K562 (cell line): ENCODE results near the gene CDC14B. TPM values are rescaled to one million over a fixed set of nuclear protein-coding genes. Genes with fewer than 3 reads are reported as not detected.

Experiments used
- ATAC-seq: fragments of 200-7000 bp; cut with Tn5 transposase; 3 replicates; pipeline ENCODE4 v1.9.1; 2020; ENCODE audit warnings: moderate library complexity
- BruUV-seq: library from RNA; stranded (reverse); fragments of 400-500 nt; replicated peaks from 2 replicates; lab custom pipeline; 2021; lab: Mats Ljungman, UMichigan
- CTCF ChIA-PET: fragments of 300-600 bp; formaldehyde crosslinking; extraction: SDS; loops from one replicate; lab custom pipeline; 2021; ENCODE audit warnings: low intra/inter-chr PET ratio; lab: Yijun Ruan, JAX
- POLR2A ChIA-PET: fragments of 300-600, 350-650 bp; sonication (Branson Sonifier 250); formaldehyde crosslinking; extraction: SDS; loops from one replicate; lab custom pipeline; 2021; ENCODE audit warnings: antibody characterized with exemption, inconsistent platforms; lab: Yijun Ruan, JAX
- DNase-seq, 4 experiments: peaks; one replicate each; pipeline versions ENCODE4 v3.0.0 to v3.0.0-alpha.2; 2011 to 2018; ENCODE audit warnings: low spot score in 3 of 4, mixed read lengths in 3 of 4; ENCODE audit errors: extremely low read depth in 1 of 4
- FAIRE-seq: peaks from 2 replicates; lab custom pipeline; 2011; peaks lifted over from hg19 to GRCh38; lab: Jason Lieb, UNC
- H2AFZ ChIP-seq: 2 replicates; pipeline ENCODE4 v1.6.0; 2011; ENCODE audit warnings: low read depth, low read length, control low read depth, inconsistent platforms
- H3K27ac ChIP-seq: fragments of 200-600 bp; 3 replicates; pipeline ENCODE4 v1.8.0; 2011; ENCODE audit warnings: low read depth, mild to moderate bottlenecking, control low read depth, inconsistent platforms, low read length, moderate library complexity, mixed read lengths; ENCODE audit errors: extremely low read depth
- H3K27me3 ChIP-seq, 2 experiments: fragments of 300-600 bp in 1 of 2; 2 replicates in 1 of 2; 3 replicates in 1 of 2; pipeline versions ENCODE4 v1.6.0 to v1.8.0; 2011; ENCODE audit warnings: inconsistent platforms in 2 of 2, low read length in 2 of 2, mild to moderate bottlenecking in 1 of 2, mixed read lengths in 1 of 2, moderate library complexity in 1 of 2; ENCODE audit not compliant: control insufficient read depth in 2 of 2, insufficient read depth in 2 of 2
- H3K36me3 ChIP-seq: fragments of 300-600 bp; 3 replicates; pipeline ENCODE4 v1.8.0; 2011; ENCODE audit warnings: mild to moderate bottlenecking, low read length, inconsistent platforms; ENCODE audit not compliant: control insufficient read depth, insufficient read depth
- H3K4me1 ChIP-seq, 2 experiments: fragments of 200-600 bp in 1 of 2; replicated peaks in 1 of 2; 2 replicates in 1 of 2; 3 replicates in 1 of 2; pipeline versions ENCODE4 v1.5.1 to v1.8.0; 2011; ENCODE audit warnings: inconsistent platforms in 2 of 2, low read length in 2 of 2, mild to moderate bottlenecking in 1 of 2, mixed read lengths in 1 of 2, moderate library complexity in 1 of 2; ENCODE audit not compliant: control insufficient read depth in 2 of 2, insufficient read depth in 2 of 2
- H3K4me2 ChIP-seq: 2 replicates; pipeline ENCODE4 v1.6.1; 2011; ENCODE audit warnings: low read length, control low read depth, inconsistent platforms, mixed read lengths; ENCODE audit not compliant: insufficient read depth
- H3K4me3 ChIP-seq: fragments of 200-600 bp; sonication (generic), shearing (Covaris generic); 2 replicates; pipeline ENCODE4 v1.5.1; 2016; ENCODE audit warnings: control low read depth, inconsistent platforms
- H3K79me2 ChIP-seq: fragments of 200-600 bp; 3 replicates; pipeline ENCODE4 v1.8.0; 2011; ENCODE audit warnings: low read length, inconsistent platforms; ENCODE audit not compliant: control insufficient read depth, insufficient read depth
- H3K9ac ChIP-seq, 2 experiments: 2 replicates each; pipeline versions ENCODE4 v1.6.0 to v1.6.1; 2011; ENCODE audit warnings: low read depth in 2 of 2, low read length in 2 of 2, control low read depth in 1 of 2, inconsistent platforms in 1 of 2, mild to moderate bottlenecking in 1 of 2, mixed read lengths in 1 of 2; ENCODE audit not compliant: insufficient read depth in 1 of 2
- H3K9me1 ChIP-seq: one replicate; pipeline ENCODE4 v1.6.0; 2011; ENCODE audit warnings: inconsistent platforms, mild to moderate bottlenecking, low read length, moderate library complexity; ENCODE audit not compliant: control insufficient read depth, insufficient read depth
- H3K9me3 ChIP-seq: replicated peaks from 2 replicates; pipeline ENCODE4 v1.5.1; 2011; ENCODE audit warnings: low read depth, low read length, inconsistent platforms; ENCODE audit not compliant: control insufficient read depth, insufficient read depth
- H4K20me1 ChIP-seq: replicated peaks from 2 replicates; pipeline ENCODE4 v1.6.1; 2011; ENCODE audit warnings: low read length, inconsistent platforms, mixed read lengths; ENCODE audit not compliant: control insufficient read depth, insufficient read depth
- ARHGAP35 ChIP-seq: fragments of 450-650 bp; IDR thresholded peaks from 2 replicates; pipeline ENCODE4 v1.6.1; 2018; ENCODE audit not compliant: partially characterized antibody
- CHCHD3 ChIP-seq: fragments of 250-450 bp; sonication (Bioruptor Pico); IDR thresholded peaks from 2 replicates; pipeline ENCODE4 v2.1.2; 2022; ENCODE audit warnings: mild to moderate bottlenecking
- ELF1 ChIP-seq: fragments of 200-800 bp; sonication (Bioruptor generic); IDR thresholded peaks from 2 replicates; pipeline ENCODE4 v1.6.1; 2016; ENCODE audit warnings: missing genetic modification characterization, missing compliant biosample characterization
- ILK ChIP-seq: fragments of 450-650 bp; IDR thresholded peaks from 2 replicates; pipeline ENCODE4 v1.6.1; 2016; ENCODE audit warnings: missing genetic modification characterization, low read depth, mild to moderate bottlenecking, missing compliant biosample characterization, moderate library complexity, borderline replicate concordance
- MCM5 ChIP-seq: fragments of 450-650 bp; IDR thresholded peaks from 2 replicates; pipeline ENCODE4 v1.6.1; 2016; ENCODE audit warnings: low read depth
- NCOA2 ChIP-seq, 2 experiments: fragments of 450-650 bp; IDR thresholded peaks; 2 replicates each; pipeline ENCODE4 v1.6.1; 2018; ENCODE audit warnings: mild to moderate bottlenecking in 2 of 2, moderate library complexity in 1 of 2; ENCODE audit not compliant: partially characterized antibody in 2 of 2
- NKRF ChIP-seq: fragments of 450-650 bp; IDR thresholded peaks from 2 replicates; pipeline ENCODE4 v1.6.1; 2016; ENCODE audit warnings: borderline replicate concordance
- RNF2 ChIP-seq: sonication (generic); IDR thresholded peaks from 2 replicates; pipeline ENCODE4 v1.6.1; 2016
- ZNF239 ChIP-seq: fragments of 250-450 bp; sonication (Bioruptor Pico); IDR thresholded peaks from 2 replicates; pipeline ENCODE4 v1.4.0; 2020; ENCODE audit warnings: mild to moderate bottlenecking
- ZNF583 ChIP-seq: fragments of 250-450 bp; sonication (Bioruptor Pico); IDR thresholded peaks from 2 replicates; pipeline ENCODE4 v1.4.0; 2020
- in situ Hi-C: fragments of 300-500 bp; cut with MboI; formaldehyde crosslinking; loops from 4 replicates; pipeline ENCODE4 v1.15.0; 2018; ENCODE audit warnings: inconsistent platforms, mixed read lengths
- intact Hi-C: fragments of 100-400 bp; cut with micrococcal nuclease; formaldehyde crosslinking; loops from 2 replicates; pipeline ENCODE4 v1.14.2; 2022
- polyA plus RNA-seq, 8 experiments: library from polyadenylated mRNA; depleted of rRNA in 4 of 8; stranded (reverse) in 5 of 8; unstranded in 3 of 8; fragments of >200 nt; fragmentation: Nextera tagmentation in 2 of 8; fragmentation: Illumina TruSeq in 1 of 8; extraction: Ambion mirVana in 2 of 8; extraction: Trizol in 1 of 8; gene quantifications; 2 replicates each; pipeline versions ENCODE4 v1.2.1 to v1.2.3, GENCODE V29; 2011 to 2014; ENCODE audit warnings: inconsistent platforms in 1 of 8, missing spikeins in 1 of 8
- total RNA-seq, 7 experiments: library from RNA; depleted of rRNA in 6 of 7; stranded (reverse); fragments of >200 nt in 6 of 7; fragmentation: Illumina TruSeq in 2 of 7; extraction: Trizol in 2 of 7; gene quantifications; 2 replicates each; pipeline versions ENCODE4 v1.2.1 to v1.2.3, GENCODE V29; 2011 to 2021; ENCODE audit warnings: low replicate concordance in 1 of 7

The CDC14B gene
- total and polyA plus RNA-seq, 9 of the 15 experiments (the other 6 are each of a cell fraction or from before 2014, with no cell fraction given), result 1.4 to 6.0 (median 3.8) TPM

DNA sequence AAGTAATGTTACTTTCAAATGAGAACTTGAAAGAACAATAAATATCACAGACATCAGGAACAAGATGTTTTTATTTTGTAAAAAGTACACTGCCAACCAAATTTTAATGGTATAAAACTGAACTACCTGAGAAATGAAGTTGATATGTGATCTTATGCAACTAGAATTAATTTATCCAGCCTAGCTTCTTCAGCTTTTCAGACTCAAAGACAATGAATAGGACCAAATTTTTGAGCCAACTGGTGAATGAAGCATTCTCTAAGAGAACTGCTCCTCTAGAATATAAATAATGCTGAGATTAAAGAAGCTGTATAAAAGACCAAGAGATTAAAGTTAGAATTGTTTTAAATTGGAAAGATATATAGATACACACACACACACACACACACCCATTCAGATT lies 9.9 kb downstream of the CDC14B start:
- H3K4me3 ChIP-seq, result no peak overlapping the region
- no peak overlapping the region for H3K27ac ChIP-seq
- FAIRE-seq (no peak), ATAC-seq (no peak), DNase-seq (no peak)
- TF ChIP-seq CHCHD3 (no peak), ZNF583 (CRISPR knock-in tag) (no peak), MCM5 (no peak), ILK (tag) (no peak), NCOA2 (IDR thresholded peaks at IDR 0.05; ENCODE audit: partially characterized antibody in 2 of 2) (no peak), NKRF (no peak), ELF1 (tag) (no peak), RNF2 (no peak), ZNF239 (CRISPR knock-in tag) (no peak), ARHGAP35 (no peak)
- in situ Hi-C loops, result no loop called here
- no peaks in the 10 kb centered on the region for H3K4me1 ChIP-seq
- intact Hi-C loops, result no loop called here
- no peak overlapping the region for H3K9ac ChIP-seq
- ChIA-PET CTCF (no interaction called here), POLR2A (interaction anchor here (3.9 kb wide), 1 partner anchor 8 kb away, joined by 15 read pairs; no protein-coding TSS in a partner anchor)
- no peaks in the 10 kb centered on the region for H3K36me3 ChIP-seq
- no peaks in the 10 kb centered on the region for H3K9me1 ChIP-seq
- no peak overlapping the region for H2AFZ ChIP-seq
- peaks cover 4% of the 10 kb centered on the region; the same call in 1 of the 2 replicates for H4K20me1 ChIP-seq
- BruUV-seq, result no TSS peak
- peaks cover 14 to 15% of the 10 kb centered on the region in 2 experiments; a peak in 4 of 5 replicates for H3K27me3 ChIP-seq
- no peak overlapping the region for H3K4me2 ChIP-seq
- no peaks in the 10 kb centered on the region; the same call in 1 of the 2 replicates for H3K9me3 ChIP-seq
- H3K79me2 ChIP-seq, result no peaks in the 10 kb centered on the region
